CD4-positive, alpha-beta T cell treated with Interleukin-17A for 1 hour (primary cell): ENCODE data around the gene NADK.

Experiments
- DNase-seq: peaks from one replicate; pipeline ENCODE4 v3.0.0-alpha.2; 2020

The NADK gene

GRCh38 chr1:1777950-1778662, at the start of gene NADK:
Gene NADK (minus strand): TSS chr1:1778470. CDS start chr1:1765406, 13,064 bp downstream.
- peak; percentile 75 for DNase-seq

GRCh38 chr1:1827089-1827848, 49.0 kb upstream of the NADK start:
- DNase-seq = no peak

- no peak for DNase-seq
Observed at GRCh38 chr1:1826356-1827088, 48.3 kb upstream of the NADK start.

- DNase-seq = no peak
Observed at GRCh38 chr1:1825217-1825616, 46.9 kb upstream of the NADK start.

- no peak for DNase-seq
Observed at GRCh38 chr1:1819762-1820161, 41.5 kb upstream of the NADK start.

GRCh38 chr1:1817221-1817620, 39.0 kb upstream of the NADK start:
- no peak for DNase-seq

- DNase-seq = no peak
Observed at GRCh38 chr1:1815606-1816281, 37.5 kb upstream of the NADK start.

- no peak for DNase-seq
Observed at GRCh38 chr1:1809489-1809888, 31.2 kb upstream of the NADK start.

- no peak for DNase-seq
Observed at GRCh38 chr1:1808206-1808605, 29.9 kb upstream of the NADK start.

- no peak for DNase-seq
Observed at GRCh38 chr1:1806890-1807289, 28.6 kb upstream of the NADK start.

- no peak for DNase-seq
Observed at GRCh38 chr1:1804301-1804700, 26.0 kb upstream of the NADK start.

- DNase-seq = no peak
Observed at GRCh38 chr1:1802871-1803270, 24.6 kb upstream of the NADK start.

- DNase-seq = no peak
Observed at GRCh38 chr1:1799716-1800115, 21.4 kb upstream of the NADK start.

GRCh38 chr1:1797731-1798341, 19.6 kb upstream of the NADK start:
- DNase-seq = no peak

GRCh38 chr1:1796466-1796865, 18.2 kb upstream of the NADK start:
- DNase-seq = peak; percentile 36

- DNase-seq = no peak
Observed at GRCh38 chr1:1794999-1795398, 16.7 kb upstream of the NADK start.

- no peak for DNase-seq
Observed at GRCh38 chr1:1793481-1794244, 15.4 kb upstream of the NADK start.

- peak; percentile 15 for DNase-seq
Observed at GRCh38 chr1:1788646-1789431, 10.6 kb upstream of the NADK start.

GRCh38 chr1:1788136-1788535, 9.9 kb upstream of the NADK start:
- no peak for DNase-seq

- DNase-seq = no peak
Observed at GRCh38 chr1:1786836-1787605, 8.8 kb upstream of the NADK start.
